KMS-11 (cell line): ENCODE data around the gene KHSRP.

Experiments used
- H2AFZ ChIP-seq: fragments of 200-600 bp; sonication (generic); 2 replicates; pipeline ENCODE4 v1.6.1; 2016; ENCODE audit warnings: antibody characterized with exemption, mixed run types, low read depth
- H3K27ac ChIP-seq: fragments of 200-600 bp; sonication (generic); 2 replicates; pipeline ENCODE4 v1.6.1; 2016; ENCODE audit warnings: mild to moderate bottlenecking, mixed run types
- H3K27me3 ChIP-seq: fragments of 200-600 bp; sonication (generic); 2 replicates; pipeline ENCODE4 v1.6.1; 2017; ENCODE audit warnings: mild to moderate bottlenecking, low read depth, mixed run types, moderate library complexity; ENCODE audit not compliant: insufficient read depth
- H3K36me3 ChIP-seq: fragments of 200-600 bp; sonication (generic); 2 replicates; pipeline ENCODE4 v1.6.1; 2017; ENCODE audit warnings: mild to moderate bottlenecking, mixed run types; ENCODE audit not compliant: insufficient read depth
- H3K4me1 ChIP-seq: fragments of 200-600 bp; sonication (generic); 2 replicates; pipeline ENCODE4 v1.6.1; 2016; ENCODE audit warnings: mild to moderate bottlenecking, low read depth, mixed run types; ENCODE audit not compliant: poor library complexity, severe bottlenecking
- H3K4me2 ChIP-seq: fragments of 200-600 bp; sonication (generic); 2 replicates; pipeline ENCODE4 v1.7.0; 2016; ENCODE audit warnings: mild to moderate bottlenecking, mixed run types
- H3K4me3 ChIP-seq: fragments of 200-600 bp; sonication (generic); IDR thresholded peaks from 2 replicates; pipeline ENCODE4 v1.6.1; 2017; ENCODE audit warnings: low read depth, low read length, mixed read lengths; ENCODE audit not compliant: insufficient read depth
- H3K79me2 ChIP-seq: fragments of 200-600 bp; sonication (generic); 2 replicates; pipeline ENCODE4 v1.6.1; 2016; ENCODE audit warnings: low read depth, mixed run types; ENCODE audit not compliant: insufficient read depth
- H3K9ac ChIP-seq: fragments of 200-600 bp; sonication (generic); 2 replicates; pipeline ENCODE4 v1.6.1; 2016; ENCODE audit warnings: mild to moderate bottlenecking, mixed run types
- H4K20me1 ChIP-seq: fragments of 200-600 bp; sonication (generic); 2 replicates; pipeline ENCODE4 v1.6.1; 2016; ENCODE audit warnings: mild to moderate bottlenecking, mixed run types; ENCODE audit not compliant: insufficient read depth
- TF ChIP-seq, protein P1 (sequence below): fragments of 200-600 bp; sonication (generic); conservative IDR thresholded peaks from 2 replicates; pipeline ENCODE4 v1.6.1; 2017; ENCODE audit warnings: low read depth, mild to moderate bottlenecking, antibody characterized with exemption, low read length, moderate library complexity, mixed read lengths

KHSRP gene

DNA sequence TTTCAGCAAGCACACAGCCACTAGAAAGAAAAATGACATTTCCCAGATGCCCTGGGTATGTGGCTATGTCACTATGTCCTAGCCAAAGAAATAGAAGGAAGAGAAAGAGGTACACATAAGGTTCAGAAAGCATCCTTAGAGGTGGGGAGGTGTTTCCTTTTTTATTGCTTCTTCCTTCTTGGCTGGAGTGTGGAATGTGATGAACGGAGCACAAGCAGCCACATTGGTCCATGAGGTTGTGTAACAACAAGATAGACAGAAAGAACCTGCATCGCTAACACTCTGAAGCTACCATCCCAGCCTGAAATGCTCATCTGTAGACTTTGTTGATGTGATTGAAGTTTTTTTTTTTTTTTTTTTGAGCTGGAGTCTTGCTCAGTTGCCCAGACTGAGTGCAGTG lies 28.3 kb upstream of the KHSRP start:
- Histone ChIP-seq H3K79me2 (no peaks in the 10 kb centered on the region), H3K4me2 (no peak overlapping the region), H3K36me3 (no peaks in the 10 kb centered on the region; the same call in 1 of the 2 replicates), H4K20me1 (no peaks in the 10 kb centered on the region), H3K4me3 (no peak overlapping the region), H3K27ac (no peak overlapping the region), H3K9ac (no peak overlapping the region), H3K4me1 (no peaks in the 10 kb centered on the region), H2AFZ (no peak overlapping the region), H3K27me3 (no peaks in the 10 kb centered on the region)
- TF ChIP-seq, protein P1, sequence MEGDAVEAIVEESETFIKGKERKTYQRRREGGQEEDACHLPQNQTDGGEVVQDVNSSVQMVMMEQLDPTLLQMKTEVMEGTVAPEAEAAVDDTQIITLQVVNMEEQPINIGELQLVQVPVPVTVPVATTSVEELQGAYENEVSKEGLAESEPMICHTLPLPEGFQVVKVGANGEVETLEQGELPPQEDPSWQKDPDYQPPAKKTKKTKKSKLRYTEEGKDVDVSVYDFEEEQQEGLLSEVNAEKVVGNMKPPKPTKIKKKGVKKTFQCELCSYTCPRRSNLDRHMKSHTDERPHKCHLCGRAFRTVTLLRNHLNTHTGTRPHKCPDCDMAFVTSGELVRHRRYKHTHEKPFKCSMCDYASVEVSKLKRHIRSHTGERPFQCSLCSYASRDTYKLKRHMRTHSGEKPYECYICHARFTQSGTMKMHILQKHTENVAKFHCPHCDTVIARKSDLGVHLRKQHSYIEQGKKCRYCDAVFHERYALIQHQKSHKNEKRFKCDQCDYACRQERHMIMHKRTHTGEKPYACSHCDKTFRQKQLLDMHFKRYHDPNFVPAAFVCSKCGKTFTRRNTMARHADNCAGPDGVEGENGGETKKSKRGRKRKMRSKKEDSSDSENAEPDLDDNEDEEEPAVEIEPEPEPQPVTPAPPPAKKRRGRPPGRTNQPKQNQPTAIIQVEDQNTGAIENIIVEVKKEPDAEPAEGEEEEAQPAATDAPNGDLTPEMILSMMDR = no peak

DNA sequence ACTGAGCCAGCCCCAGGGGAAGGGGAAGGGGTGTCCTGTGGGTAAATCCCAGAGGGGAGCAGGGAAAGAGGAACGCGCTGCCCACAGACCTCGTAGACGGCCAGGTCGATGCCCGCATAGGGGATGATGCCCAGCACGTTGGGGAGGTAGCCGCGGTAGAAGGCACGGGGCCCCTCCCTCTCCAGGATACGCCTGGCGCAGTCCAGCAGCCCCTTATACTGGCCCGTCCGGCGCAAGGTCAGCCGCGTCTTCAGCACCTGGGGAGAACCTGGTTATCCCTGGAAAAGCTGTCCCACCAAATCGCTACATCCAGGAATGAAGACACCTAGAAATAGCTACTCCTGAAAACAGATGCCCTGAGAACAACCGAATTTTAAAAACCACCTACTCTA lies 27.6 kb upstream of the KHSRP start:
- H3K27ac ChIP-seq = no peak overlapping the region
- H3K36me3 ChIP-seq = no peaks in the 10 kb centered on the region; the same call in 1 of the 2 replicates
- no peaks in the 10 kb centered on the region for H3K79me2 ChIP-seq
- H4K20me1 ChIP-seq = no peaks in the 10 kb centered on the region
- no peak overlapping the region for H3K9ac ChIP-seq
- H3K4me1 ChIP-seq = no peaks in the 10 kb centered on the region
- TF ChIP-seq, protein P1 = no peak
- no peaks in the 10 kb centered on the region for H3K27me3 ChIP-seq
- H3K4me3 ChIP-seq = no peak overlapping the region
- no peak overlapping the region for H2AFZ ChIP-seq
- H3K4me2 ChIP-seq = no peak overlapping the region

DNA sequence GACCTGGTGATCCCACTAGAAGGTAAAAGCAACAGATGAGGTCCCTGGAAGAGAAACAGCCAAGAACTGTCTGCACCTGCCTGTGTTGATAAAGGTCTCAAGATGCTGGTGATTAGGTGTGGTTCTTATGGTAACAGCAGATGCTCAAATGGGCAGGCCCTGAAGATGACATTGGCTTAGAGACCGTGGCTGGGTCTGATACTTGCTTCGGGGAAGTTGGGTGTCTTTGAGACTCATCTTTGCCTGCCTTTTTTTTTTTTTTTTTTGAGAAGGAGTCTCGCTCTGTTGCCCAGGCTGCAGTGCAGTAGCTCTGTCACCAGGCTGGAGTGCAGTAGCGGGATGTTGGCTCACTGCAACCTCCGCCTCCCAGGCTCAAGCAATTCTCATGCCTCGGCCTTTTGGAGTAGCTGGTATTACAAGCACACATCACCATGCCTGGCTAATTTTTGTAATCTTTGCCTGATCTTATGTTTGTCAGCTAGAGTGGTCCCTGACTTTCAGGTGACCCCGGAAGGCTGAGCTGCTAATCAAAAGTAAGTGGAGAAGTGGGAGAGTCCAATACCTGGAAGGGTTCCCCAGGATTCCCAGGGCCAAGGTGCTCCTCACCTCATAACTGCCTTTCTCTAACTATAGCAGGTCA lies 27.1 kb upstream of the KHSRP start:
- H3K27me3 ChIP-seq = no peaks in the 10 kb centered on the region
- H3K9ac ChIP-seq = no peak overlapping the region
- H3K36me3 ChIP-seq = no peaks in the 10 kb centered on the region; the same call in 1 of the 2 replicates
- no peak overlapping the region for H3K27ac ChIP-seq
- no peak overlapping the region for H3K4me3 ChIP-seq
- TF ChIP-seq, protein P1 = no peak
- H2AFZ ChIP-seq = no peak overlapping the region
- no peak overlapping the region for H3K4me2 ChIP-seq
- no peaks in the 10 kb centered on the region for H3K79me2 ChIP-seq
- H4K20me1 ChIP-seq = no peaks in the 10 kb centered on the region
- H3K4me1 ChIP-seq = no peaks in the 10 kb centered on the region

DNA sequence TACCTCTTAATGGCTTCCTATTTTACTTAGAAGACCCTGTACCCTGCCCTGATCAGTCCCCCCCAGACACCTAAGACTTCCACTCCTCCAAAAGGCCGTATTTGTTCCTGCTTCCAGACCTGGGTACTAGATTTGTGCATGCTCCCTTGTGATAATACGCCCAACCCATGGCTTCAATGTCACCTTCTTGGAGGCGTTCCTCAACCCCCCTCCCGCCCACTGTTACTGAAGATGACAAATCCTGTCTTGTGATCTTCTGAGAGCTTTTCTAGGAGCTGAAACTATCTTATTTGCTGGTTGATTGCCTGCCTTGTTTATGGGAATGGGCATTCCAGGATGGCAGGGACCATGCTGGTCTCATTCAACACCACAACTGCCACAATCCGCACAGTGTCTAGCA lies 25.6 kb upstream of the KHSRP start:
- no peaks in the 10 kb centered on the region for H3K27me3 ChIP-seq
- no peak overlapping the region for H3K9ac ChIP-seq
- TF ChIP-seq, protein P1 = no peak
- H3K36me3 ChIP-seq = no peaks in the 10 kb centered on the region; the same call in 1 of the 2 replicates
- H4K20me1 ChIP-seq = no peaks in the 10 kb centered on the region
- H3K79me2 ChIP-seq = no peaks in the 10 kb centered on the region
- no peak overlapping the region for H3K4me2 ChIP-seq
- no peak overlapping the region for H2AFZ ChIP-seq
- H3K4me1 ChIP-seq = no peaks in the 10 kb centered on the region
- no peak overlapping the region for H3K27ac ChIP-seq
- H3K4me3 ChIP-seq = no peak overlapping the region
